Non-pigmented ciliary epithelial cell (primary cell): ENCODE results near the gene ZPR1.
"Not testable (repeated sequence)": the region's sequence is repeated elsewhere in the genome, so short reads cannot be mapped to it uniquely, and the experiment has no call there.

ENCODE experiments used
- DNase-seq: peaks from one replicate; pipeline ENCODE4 v3.0.0-alpha.2; 2010; ENCODE audit warnings: low read depth

The ZPR1 gene, protein sequence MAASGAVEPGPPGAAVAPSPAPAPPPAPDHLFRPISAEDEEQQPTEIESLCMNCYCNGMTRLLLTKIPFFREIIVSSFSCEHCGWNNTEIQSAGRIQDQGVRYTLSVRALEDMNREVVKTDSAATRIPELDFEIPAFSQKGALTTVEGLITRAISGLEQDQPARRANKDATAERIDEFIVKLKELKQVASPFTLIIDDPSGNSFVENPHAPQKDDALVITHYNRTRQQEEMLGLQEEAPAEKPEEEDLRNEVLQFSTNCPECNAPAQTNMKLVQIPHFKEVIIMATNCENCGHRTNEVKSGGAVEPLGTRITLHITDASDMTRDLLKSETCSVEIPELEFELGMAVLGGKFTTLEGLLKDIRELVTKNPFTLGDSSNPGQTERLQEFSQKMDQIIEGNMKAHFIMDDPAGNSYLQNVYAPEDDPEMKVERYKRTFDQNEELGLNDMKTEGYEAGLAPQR

DNA sequence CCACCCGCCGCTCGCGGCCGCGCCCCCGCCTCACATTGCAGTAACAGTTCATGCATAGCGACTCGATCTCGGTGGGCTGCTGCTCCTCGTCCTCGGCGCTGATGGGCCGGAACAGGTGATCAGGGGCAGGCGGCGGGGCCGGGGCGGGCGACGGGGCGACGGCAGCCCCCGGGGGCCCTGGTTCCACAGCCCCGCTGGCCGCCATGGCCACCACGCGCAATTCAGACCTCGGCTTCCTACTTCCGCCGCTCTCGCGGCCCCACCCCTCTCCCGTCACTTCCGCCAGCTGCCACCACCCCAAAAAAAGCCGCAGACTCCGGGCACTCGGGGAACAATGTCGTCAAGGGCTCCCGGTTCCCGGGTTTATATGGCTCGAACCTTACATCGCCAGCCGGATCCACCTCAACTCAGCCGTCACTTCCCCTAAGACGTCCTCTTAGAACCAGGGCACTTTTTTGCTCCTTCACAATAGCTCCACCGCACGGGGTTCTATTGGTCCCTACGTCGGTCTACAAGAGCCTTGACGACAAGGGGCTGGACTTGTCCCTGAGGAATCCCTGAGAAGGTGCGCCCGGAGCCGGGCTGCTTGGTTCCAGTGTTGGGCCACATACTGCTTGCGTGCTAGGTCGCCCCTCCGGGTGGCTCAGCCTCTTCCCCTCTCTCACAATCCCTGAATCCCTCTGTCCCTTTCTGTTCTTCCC lies at the start of gene ZPR1:
TSS of gene ZPR1 (minus strand) at position 238 of the 701 bp plus-strand sequence. CDS start at position 205, 33 bp downstream.
- DNase-seq = no peak

DNA sequence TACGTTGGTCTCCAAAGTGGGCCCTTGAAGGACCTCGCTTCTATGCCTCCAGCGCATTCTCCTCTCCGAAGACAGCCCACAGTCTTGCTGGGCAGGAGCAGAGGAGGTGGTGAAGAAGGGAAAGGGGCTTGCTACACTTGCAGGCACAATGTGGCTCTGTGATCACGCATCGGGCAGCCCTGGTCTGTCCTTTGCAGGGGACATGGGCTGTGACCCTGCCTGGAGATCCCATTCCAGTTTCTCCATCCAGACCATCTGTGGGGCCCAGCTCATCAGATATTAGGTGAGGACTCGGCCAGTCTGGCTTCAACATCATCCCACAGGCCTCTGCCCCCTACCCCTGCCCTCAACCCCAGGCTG lies 48.8 kb upstream of the ZPR1 start:
- no peak for DNase-seq

DNA sequence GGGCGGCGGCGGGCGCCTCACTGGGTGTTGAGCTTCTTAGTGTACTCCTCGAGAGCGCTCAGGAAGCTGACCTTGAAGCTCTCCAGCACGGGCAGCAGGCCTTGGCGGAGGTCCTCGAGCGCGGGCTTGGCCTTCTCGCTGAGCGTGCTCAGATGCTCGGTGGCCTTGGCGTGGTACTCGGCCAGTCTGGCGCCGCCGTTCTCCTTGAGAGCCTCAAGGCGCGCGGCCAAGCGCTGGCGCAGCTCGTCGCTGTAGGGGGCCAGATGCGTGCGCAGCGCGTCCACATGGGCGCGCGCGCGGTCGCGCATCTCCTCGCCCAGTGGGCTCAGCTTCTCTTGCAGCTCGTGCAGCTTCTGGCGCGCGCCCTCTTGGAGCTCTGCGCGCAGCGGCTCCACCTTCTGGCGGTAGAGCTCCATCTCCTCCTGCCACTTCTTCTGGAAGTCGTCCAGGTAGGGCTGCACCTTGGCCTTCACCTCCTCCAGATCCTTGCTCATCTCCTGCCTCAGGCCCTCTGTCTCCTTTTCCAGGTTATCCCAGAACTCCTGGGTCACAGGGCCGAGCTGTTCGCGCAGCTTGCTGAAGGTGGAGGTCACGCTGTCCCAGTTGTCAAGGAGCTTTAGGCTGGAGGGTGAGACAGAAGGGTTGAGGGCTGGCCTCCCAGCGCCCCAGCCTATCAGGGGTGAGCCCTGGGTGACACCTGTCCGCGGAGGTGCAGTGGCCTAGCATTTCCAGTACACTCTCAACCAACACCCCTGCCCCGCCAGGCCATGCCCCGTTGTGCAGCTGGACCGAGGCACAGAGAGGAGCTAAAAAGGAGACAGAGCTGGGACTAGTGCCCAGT lies 48.2 kb upstream of the ZPR1 start:
- DNase-seq = peak; percentile 42

DNA sequence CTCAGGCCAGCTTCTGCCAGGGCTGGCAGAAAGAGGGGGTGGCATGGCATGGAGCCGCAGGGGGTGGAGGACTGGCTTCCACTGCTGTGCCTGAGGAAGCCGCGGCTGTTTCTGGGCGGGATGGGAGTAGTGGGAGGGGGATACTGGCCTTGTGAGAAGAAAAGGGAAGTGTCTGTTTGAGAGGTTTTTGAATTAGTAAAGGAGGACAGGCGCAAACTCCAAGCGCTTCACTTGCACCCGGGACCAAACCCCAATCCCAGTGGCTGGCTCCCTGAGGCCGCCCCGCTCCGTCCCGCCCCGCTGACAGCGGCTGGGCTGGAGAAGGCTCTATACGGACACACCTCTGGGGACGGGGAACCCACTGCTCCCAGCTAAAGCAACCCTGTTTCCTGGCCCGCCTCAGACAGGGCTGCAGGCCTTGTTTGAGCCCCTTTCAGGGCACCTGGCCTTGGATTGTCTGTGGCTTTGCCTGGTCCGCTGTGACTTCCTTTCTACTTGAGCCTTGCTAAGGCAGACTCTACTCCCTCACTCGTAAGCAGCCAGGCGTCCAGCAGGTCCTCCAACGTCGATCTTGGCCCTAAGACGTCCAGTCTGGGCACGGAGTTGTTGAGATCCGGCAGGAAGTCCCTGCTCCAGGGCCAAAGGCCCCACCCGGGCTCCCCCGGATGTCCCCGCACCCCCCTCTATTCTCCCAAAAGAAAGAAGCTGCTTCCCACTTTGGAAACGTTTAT lies 47.4 kb upstream of the ZPR1 start:
- DNase-seq = no peak

DNA sequence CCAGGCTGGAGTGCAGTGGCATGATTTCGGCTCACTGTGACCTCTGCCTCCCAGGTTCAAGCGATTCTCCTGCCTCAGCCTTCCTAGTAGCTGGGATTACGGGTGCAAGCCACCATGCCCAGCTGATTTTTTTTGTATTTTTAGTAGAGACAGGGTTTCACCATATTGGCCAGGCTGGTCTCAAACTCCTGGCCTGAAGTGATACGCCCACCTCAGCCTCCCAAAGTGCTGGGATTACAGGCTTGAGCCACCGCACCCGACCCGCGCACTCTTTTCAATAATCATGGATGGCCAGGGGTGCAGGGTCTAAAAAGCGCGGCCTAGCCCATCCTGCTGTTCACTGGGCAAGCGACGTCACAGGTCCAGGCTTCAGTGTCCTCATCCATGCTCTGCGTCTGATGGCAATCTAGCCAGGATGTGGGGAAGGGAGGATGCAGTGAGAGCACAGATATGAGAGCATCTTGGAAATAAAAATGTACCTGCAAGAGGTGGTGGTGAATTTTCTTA lies 46.8 kb upstream of the ZPR1 start:
- not testable (repeated sequence) for DNase-seq

DNA sequence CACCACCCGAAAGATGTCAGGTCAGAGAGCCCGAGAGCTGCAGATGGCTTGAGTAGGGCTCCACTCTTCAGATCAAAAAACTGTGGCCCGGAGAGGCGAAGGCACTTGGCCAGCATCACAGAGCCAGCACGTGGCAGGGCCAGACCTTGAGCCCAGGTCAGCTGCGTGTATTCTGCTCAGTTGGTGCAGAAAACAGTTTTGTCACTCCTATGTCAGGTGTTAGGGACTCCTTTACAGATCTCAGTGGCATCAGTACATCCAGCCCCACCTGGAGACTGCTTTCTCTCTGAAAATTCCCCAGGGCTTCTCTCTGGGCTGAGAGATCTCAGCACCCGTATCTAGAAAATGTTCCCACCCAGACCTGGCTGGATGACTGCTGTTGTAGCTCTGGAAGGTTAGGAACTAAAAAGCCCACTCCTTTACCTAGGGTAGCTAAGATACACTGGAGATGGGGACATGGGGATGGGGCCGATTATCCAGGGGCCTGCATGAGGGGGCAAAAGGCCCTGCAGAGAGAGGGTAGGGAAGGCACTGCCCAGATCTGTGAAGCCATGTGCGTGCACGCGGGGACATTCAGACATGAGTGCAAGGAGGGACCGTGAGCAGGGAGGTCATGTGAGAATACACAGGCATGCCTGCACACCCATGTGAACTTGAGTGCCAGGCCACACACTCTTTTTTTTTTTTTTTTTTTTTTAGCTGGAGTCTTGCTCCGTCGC lies 46.2 kb upstream of the ZPR1 start:
- DNase-seq = no peak

DNA sequence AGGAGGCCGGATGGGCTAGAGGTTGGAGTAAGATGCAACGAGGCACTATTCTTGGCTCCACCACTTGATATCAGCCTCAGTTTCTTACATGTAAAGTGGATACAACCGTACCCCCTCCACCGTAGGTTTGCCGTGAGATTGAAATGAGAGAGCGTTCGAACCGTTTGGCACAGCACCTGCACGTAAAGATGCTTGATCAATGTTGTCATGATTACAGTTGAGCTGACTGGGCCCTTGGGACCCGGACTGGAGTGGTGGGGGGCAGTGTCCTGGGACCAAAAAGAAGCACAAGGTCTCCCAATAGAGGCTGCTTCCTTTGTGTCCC lies 45.6 kb upstream of the ZPR1 start:
- no peak for DNase-seq

DNA sequence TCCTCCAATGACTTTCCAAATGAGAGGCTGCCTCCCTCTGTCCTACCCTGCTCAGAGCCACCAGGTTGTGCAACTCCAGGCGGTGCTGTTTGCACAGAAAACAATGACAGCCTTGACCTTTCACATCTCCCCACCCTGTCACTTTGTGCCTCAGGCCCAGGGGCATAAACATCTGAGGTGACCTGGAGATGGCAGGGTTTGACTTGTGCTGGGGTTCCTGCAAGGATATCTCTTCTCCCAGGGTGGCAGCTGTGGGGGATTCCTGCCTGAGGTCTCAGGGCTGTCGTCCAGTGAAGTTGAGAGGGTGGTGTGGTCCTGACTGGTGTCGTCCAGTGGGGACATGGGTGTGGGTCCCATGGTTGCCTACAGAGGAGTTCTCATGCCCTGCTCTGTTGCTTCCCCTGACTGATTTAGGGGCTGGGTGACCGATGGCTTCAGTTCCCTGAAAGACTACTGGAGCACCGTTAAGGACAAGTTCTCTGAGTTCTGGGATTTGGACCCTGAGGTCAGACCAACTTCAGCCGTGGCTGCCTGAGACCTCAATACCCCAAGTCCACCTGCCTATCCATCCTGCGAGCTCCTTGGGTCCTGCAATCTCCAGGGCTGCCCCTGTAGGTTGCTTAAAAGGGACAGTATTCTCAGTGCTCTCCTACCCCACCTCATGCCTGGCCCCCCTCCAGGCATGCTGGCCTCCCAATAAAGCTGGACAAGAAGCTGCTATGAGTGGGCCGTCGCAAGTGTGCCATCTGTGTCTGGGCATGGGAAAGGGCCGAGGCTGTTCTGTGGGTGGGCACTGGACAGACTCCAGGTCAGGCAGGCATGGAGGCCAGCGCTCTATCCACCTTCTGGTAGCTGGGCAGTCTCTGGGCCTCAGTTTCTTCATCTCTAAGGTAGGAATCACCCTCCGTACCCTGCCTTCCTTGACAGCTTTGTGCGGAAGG lies 44.8 kb upstream of the ZPR1 start:
- DNase-seq = no peak

DNA sequence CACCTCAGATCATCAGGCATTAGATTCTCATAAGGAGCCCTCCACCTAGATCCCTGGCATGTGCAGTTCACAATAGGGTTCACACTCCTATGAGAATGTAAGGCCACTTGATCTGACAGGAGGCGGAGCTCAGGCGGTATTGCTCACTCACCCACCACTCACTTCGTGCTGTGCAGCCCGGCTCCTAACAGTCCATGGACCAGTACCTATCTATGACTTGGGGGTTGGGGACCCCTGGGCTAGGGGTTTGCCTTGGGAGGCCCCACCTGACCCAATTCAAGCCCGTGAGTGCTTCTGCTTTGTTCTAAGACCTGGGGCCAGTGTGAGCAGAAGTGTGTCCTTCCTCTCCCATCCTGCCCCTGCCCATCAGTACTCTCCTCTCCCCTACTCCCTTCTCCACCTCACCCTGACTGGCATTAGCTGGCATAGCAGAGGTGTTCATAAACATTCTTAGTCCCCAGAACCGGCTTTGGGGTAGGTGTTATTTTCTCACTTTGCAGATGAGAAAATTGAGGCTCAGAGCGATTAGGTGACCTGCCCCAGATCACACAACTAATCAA lies 44.0 kb upstream of the ZPR1 start:
- DNase-seq = no peak

DNA sequence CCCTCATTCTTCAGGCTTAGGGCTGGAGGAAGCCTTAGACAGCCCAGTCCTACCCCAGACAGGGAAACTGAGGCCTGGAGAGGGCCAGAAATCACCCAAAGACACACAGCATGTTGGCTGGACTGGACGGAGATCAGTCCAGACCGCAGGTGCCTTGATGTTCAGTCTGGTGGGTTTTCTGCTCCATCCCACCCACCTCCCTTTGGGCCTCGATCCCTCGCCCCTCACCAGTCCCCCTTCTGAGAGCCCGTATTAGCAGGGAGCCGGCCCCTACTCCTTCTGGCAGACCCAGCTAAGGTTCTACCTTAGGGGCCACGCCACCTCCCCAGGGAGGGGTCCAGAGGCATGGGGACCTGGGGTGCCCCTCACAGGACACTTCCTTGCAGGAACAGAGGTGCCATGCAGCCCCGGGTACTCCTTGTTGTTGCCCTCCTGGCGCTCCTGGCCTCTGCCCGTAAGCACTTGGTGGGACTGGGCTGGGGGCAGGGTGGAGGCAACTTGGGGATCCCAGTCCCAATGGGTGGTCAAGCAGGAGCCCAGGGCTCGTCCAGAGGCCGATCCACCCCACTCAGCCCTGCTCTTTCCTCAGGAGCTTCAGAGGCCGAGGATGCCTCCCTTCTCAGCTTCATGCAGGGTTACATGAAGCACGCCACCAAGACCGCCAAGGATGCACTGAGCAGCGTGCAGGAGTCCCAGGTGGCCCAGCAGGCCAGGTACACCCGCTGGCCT lies 42.5 kb upstream of the ZPR1 start:
- no peak for DNase-seq

DNA sequence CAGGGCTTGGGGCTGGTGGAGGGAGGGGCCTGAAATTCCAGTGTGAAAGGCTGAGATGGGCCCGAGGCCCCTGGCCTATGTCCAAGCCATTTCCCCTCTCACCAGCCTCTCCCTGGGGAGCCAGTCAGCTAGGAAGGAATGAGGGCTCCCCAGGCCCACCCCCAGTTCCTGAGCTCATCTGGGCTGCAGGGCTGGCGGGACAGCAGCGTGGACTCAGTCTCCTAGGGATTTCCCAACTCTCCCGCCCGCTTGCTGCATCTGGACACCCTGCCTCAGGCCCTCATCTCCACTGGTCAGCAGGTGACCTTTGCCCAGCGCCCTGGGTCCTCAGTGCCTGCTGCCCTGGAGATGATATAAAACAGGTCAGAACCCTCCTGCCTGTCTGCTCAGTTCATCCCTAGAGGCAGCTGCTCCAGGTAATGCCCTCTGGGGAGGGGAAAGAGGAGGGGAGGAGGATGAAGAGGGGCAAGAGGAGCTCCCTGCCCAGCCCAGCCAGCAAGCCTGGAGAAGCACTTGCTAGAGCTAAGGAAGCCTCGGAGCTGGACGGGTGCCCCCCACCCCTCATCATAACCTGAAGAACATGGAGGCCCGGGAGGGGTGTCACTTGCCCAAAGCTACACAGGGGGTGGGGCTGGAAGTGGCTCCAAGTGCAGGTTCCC lies 41.8 kb upstream of the ZPR1 start, which contains the start of gene APOC3:
TSS of gene APOC3 (plus strand) at position 383 of the 659 bp plus-strand sequence. CDS start 676 bp downstream, outside the sequence.
- no peak for DNase-seq

DNA sequence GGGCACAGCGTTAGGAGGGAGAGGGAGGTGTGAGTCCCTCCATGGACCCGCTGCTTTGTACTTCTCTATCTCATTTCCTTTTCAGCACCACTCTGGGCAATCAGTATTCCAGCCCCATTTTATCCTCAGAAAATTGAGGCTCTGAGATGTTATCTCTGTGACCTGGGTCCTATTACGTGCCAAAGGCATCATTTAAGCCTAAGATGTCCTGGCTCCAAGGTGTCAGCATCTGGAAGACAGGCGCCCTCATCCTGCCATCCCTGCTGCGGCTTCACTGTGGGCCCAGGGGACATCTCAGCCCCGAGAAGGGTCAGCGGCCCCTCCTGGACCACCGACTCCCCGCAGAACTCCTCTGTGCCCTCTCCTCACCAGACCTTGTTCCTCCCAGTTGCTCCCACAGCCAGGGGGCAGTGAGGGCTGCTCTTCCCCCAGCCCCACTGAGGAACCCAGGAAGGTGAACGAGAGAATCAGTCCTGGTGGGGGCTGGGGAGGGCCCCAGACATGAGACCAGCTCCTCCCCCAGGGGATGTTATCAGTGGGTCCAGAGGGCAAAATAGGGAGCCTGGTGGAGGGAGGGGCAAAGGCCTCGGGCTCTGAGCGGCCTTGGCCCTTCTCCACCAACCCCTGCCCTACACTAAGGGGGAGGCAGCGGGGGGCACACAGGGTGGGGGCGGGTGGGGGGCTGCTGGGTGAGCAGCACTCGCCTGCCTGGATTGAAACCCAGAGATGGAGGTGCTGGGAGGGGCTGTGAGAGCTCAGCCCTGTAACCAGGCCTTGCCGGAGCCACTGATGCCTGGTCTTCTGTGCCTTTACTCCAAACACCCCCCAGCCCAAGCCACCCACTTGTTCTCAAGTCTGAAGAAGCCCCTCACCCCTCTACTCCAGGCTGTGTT lies 41.1 kb upstream of the ZPR1 start:
- DNase-seq = no peak

DNA sequence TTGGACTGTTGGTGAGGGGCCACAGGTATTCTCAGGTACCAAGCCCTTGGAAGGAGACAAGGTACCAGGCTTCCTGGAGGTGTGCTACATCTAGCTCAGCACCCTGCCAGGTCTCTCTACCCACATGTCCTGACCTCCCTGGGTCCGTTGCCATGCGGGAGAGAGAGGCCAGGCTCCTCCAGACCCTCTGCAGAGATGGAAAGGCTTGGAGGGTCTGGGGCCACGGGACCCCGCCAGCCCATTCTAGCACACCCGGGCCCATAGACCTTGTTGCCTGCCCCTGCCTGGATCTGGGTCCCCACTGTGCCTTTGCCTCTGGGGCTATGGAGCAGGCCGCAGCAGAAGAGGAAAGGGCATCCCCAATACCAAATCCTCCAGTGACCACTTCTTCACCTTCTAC lies 39.6 kb upstream of the ZPR1 start:
- no peak for DNase-seq

DNA sequence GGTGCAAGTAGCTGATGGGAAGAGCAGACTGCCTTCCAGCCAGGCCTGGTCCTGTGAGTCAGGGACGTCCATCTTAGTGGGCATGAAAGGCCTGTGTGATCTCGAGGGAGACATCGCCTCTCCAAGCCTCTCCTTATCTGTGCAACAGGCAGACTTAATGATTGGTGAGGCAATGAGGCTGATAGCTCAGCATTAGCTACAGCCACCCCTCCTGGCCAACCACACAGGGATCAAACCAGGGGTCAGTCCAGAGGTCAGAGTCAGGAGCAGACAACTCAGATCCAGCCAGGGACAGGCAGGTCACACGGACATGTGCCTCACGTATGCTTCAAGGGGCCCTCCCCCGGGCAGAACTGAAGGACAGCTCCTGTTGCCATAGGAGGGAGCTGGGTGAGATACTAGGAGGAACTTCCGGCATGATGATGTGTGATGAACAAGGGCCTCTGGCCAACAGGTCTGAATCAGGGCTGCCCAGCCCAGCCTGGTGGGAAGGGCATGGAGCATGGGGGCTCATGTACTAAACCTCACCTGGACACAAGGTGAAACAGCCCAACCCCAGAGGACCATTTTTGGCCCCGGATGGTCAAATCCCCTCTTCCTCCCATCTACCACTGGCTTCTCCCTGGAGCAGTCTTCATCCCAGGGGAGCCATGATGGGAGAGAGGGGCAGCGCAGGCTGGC lies 39.1 kb upstream of the ZPR1 start:
- no peak for DNase-seq

DNA sequence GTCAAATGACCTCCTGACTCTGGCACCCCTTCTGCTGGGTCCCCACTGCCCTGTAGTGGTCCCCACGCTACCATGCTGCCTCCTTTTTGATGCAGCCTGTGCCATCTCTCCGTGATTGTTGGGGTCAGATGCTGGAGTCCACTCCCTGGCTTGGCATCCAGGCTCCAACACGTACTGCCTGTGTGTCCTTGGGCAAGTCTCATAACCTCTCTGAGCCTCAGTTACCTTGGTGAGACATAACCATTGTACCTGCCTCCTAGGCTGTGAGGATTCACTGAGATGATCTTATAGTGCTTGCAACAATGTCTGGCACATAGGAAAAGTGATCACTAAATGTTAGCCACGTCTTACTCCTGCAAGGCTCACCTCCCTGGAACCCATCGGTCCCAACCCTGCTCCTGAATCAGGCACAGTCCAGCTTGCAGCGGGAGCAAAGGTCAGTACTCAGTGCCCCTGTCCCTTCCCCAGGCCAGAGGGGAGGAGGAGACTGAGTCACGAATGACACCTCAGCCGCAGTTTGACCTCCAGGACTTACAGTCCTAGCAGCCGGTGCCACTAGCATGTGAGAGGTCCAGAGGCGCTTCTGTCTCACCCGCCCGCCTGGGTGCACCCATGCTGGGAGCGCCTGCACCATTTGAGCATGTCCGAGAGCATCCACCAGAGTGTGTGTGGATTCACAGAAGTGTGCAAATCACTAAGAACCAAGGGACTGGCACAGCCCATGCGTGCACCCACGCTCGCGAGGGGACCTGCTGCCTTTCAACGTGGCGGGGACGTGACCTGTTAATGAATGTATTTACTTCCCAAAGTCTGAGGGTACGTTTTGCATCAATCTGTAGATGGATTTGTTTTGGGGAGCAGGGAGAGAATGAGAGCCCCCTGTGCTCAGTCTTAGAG lies 38.3 kb upstream of the ZPR1 start:
- no peak for DNase-seq

DNA sequence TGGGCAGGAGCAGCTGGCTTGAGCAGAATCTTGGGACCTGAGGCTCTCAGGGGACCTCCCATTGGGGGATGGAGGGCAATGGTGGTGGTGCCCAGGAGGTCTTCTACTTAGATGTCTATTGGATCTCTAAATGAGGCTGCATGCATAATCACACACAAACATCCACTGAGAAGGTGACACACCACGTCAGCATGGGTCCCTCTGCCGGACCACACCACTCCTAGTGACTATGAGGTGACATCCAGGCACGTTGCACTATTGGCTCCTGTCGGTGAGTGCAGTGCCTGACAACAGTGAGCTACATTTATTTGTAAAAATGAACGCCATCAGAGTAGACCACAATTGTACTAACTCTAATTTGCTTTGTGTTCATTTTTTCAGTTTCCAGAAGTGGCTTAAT lies 37.6 kb upstream of the ZPR1 start:
- no peak for DNase-seq
